Fibroblast of skin of right quadriceps (primary cell): ENCODE data around the gene OAS3.
A peak's percentile ranks its signal among the peaks of the same experiment; 100 is the strongest.
"Not testable (repeated sequence)": the region's sequence is repeated elsewhere in the genome, so short reads cannot be mapped to it uniquely, and the experiment has no call there.

Source experiments
- DNase-seq: peaks from one replicate; pipeline ENCODE4 v3.0.0-alpha.2; 2013

The OAS3 gene, protein sequence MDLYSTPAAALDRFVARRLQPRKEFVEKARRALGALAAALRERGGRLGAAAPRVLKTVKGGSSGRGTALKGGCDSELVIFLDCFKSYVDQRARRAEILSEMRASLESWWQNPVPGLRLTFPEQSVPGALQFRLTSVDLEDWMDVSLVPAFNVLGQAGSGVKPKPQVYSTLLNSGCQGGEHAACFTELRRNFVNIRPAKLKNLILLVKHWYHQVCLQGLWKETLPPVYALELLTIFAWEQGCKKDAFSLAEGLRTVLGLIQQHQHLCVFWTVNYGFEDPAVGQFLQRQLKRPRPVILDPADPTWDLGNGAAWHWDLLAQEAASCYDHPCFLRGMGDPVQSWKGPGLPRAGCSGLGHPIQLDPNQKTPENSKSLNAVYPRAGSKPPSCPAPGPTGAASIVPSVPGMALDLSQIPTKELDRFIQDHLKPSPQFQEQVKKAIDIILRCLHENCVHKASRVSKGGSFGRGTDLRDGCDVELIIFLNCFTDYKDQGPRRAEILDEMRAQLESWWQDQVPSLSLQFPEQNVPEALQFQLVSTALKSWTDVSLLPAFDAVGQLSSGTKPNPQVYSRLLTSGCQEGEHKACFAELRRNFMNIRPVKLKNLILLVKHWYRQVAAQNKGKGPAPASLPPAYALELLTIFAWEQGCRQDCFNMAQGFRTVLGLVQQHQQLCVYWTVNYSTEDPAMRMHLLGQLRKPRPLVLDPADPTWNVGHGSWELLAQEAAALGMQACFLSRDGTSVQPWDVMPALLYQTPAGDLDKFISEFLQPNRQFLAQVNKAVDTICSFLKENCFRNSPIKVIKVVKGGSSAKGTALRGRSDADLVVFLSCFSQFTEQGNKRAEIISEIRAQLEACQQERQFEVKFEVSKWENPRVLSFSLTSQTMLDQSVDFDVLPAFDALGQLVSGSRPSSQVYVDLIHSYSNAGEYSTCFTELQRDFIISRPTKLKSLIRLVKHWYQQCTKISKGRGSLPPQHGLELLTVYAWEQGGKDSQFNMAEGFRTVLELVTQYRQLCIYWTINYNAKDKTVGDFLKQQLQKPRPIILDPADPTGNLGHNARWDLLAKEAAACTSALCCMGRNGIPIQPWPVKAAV

DNA sequence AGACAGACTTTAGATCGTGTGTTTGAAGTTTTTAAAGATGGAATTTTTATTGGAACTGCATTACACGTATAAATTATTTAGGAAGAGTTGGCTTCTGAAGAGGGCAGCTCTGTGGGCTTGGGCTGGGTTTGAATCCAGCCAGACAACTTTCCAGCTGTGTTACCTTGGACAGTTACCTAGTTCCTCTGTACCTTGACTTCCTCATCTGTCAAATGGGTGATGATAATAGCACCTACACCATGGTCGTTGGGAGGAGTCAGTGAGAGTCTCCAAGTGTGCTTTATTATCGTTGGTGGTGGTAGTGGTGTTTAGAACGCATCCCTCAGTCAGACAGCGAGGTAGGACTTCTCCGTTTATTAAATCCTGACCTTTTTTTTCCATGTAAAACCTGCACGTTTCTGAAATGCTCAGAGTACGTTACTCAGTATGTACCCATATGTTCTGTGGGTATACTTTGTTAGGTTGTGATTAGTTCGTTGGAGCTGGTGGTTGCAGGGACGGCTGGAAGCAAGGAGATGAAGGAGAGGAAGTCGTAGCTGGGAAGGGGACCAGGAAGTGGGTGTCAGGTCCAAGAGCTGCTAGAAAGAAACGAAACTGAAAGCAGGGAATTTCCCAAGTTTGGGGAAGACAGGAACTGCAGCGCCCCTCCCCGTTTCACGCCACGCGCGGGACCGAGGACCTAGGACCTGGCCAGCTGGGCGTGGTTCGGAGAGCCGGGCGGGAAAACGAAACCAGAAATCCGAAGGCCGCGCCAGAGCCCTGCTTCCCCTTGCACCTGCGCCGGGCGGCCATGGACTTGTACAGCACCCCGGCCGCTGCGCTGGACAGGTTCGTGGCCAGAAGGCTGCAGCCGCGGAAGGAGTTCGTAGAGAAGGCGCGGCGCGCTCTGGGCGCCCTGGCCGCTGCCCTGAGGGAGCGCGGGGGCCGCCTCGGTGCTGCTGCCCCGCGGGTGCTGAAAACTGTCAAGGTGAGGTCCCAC, at the start of gene OAS3:
TSS of gene OAS3 (plus strand) at position 734 of the 979 bp plus-strand sequence. CDS start at position 791, 57 bp downstream.
- DNase-seq, result peak; percentile 48

DNA sequence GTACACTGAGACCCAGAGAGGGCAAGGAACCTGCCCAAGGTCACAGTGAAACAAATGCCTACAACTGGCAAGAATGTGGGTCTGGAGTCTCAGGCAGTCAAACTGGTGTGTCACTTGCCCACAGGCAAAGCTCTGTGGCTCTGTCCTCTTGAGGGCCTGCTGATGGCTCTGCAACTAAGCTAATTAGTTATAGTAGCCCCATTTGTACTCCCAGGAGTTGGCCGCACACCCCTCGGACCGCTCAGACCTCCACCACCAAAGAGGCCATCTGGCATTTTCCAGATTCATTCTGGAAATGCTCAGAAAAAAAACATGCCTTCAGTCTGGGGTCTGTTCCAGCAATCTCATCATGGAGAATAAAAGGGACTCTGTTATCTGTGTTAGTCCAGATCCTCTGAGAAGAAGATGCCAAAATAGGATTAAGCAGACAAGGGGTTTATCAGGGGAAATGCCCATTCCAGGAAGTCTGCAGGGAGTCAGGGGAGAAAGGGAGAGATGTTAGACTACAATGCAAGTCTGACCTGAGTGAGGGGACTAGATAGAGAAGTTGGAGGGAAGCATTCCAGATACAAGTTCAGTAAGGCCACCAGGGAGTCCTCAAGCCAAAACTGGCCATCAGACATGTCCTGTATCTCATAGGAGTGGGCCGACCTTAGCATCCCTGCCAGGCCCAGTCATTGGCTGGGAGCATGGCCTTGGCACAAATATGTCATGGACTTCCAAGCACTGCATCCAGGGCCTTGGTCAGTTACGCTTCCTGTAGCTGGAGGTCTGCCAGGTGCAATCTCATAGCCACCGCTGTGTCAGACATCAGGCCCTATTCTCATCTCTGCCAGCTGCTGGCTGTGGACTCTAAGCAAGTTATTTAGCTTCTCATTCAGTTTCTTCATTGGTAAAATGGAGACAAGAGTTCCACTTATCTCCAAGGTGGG, 46.9 kb upstream of the OAS3 start:
- DNase-seq, result no peak

DNA sequence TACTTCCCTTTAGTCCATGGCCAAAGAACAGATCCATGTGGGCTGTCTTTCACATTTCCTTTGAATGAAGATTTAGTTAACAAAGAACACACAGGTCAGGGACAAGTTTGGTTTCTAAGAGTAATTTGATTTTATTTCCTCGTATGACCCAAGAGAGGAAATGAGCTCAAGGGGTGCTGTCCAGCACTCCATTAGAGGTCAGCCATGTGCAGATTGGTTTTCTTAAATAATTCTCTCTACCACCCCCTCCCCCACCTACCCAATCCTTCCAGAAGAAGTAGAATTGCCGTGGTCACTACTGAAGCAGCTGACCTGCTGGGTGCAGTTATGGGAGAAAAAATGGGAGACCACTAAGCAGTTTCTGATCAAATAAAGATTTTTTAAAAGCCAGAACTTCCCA, 45.4 kb upstream of the OAS3 start:
- no peak for DNase-seq

DNA sequence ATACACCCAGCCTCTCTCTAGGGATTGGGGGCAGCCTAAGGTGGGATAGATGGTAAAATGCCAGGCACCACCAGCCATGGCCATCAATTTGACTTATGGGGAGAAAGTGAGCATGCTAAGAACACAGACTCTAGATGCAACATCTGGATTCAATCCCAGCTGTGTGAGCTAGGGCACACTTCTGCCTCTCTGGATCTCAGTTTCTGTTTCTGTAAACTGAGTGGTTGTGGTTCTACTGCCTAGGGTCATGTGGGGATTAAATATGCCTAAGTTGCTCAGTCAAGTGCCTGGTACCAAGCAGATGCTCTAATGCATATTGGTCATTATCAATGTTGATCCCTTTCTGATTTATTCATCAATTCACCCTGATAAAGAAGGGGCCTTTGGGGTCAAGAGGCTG, 44.1 kb upstream of the OAS3 start:
- DNase-seq, result no peak

DNA sequence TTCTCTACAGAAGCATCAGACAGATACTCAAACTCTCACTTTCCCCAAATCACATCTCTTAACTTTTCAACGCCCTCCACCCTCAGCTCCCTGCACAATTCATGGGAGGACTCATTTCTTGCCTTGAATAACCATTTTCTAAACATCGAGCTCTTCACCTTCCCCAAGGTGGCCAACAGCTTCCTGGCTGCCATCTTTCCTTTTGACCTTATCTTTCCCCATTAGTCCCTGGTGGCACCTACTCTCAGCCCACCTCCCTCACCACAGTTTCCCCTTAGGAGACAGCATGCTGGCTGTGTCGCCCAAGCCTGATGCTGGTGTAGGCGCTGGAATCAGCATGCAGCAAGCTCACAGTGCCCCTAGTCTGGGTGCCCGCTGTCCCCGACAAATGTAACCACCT, 39.9 kb upstream of the OAS3 start:
- DNase-seq, result no peak

DNA sequence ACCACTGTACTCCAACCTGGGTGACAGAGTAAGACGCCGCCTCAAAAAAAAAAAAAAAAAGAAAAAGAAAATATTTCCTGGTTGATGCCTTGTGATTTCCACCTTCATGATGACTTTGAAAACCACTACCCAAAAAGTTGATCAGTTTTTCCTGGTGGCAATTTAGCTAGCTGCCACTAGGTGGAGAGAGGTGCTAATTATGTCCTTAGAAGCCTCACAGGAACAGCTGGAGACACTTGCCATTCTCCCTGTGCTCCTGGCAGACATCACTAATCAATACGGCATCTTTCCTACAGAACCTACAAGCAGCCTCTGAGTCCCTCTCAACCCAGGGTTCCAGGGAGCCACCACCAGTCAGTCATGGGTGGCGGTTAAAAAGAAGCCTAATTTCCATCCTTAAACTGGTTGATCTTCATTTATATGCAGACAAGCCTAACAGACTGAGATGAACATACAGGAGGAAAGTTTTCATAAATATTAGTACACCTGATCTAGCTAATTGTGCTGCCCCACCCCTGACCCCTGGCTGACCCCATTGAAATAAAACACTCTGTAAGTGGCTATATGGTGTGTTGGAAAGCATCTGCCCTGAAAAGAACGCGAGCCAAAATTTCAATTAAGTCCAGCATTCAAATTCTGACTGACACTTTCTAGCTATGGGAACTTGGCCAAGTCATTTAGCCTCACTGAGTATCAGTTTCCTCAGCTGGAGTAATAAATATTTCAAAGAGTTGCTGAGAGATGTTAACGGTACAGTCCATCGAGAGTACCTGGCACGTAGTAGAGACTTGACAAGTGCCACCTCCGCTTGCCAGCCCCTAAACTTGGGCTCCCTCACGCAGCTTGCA, 37.8 kb upstream of the OAS3 start:
- DNase-seq, result peak; percentile 21

DNA sequence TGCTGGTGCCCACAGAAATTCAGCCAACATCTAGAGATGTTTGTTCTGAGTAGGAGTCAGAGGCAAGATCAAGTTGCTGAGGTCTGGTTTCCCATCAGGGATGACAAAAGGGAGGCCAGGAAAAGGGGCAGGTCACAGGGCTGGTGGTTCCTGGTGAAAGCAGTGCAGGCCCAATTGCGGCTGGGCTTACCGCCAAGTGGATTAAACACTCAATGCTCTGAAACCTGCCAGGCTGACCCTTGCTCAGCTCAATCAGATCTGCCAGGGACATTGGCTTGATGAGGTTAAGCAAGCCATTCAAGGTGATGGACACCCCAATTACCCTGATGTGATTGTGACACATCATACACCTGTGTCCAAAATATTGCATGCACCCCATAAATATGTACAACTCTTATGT, 37.0 kb upstream of the OAS3 start:
- no peak for DNase-seq

DNA sequence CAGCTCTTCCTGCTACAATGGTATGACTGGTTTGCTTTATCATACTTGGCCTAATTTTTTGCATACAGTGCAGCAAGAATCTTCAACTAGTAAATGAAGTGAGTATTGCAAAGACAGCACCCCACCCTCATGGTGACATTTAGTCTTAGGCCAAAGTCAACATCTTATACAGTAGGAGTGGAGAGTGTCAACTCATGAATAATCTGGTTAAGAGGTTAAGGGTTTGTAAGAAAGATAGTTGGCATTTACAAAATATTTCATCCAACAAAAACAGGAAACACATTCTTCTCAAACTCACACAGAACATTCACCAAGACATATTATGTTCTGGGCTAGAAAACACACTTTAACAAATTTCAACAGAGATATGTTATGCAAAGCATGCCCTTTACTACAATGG, 33.7 kb upstream of the OAS3 start:
- DNase-seq, result peak; percentile 4

DNA sequence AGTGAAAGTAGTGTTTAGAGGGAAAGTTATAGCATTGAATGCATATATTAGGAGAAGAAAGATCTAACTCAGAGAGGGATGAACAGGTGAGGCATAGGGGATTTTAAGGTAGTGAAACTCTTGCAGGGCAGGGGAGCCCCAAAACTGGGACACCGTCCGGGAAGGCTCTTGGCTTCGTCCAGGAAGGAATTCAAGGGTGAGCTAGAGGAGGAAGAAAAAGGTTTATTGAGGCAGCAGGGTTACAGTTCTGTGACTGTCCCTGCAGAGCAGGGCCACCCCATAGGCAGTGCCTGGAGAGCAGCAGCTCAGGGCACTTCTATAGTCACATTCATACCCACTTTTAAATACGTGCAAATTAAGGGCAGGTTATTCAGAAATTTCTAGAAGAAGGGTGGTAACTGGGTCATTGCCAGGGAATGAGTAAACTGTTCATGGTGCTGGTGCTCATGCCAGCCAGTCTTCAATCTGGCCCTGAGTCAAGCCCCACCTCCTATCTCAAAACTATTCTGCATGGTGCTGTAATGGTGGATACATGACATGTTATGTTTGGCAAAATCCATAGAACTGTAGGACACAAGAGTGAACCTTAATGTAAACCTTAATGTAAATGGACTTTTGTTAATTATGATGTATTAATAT, 32.7 kb upstream of the OAS3 start:
- DNase-seq, result no peak

DNA sequence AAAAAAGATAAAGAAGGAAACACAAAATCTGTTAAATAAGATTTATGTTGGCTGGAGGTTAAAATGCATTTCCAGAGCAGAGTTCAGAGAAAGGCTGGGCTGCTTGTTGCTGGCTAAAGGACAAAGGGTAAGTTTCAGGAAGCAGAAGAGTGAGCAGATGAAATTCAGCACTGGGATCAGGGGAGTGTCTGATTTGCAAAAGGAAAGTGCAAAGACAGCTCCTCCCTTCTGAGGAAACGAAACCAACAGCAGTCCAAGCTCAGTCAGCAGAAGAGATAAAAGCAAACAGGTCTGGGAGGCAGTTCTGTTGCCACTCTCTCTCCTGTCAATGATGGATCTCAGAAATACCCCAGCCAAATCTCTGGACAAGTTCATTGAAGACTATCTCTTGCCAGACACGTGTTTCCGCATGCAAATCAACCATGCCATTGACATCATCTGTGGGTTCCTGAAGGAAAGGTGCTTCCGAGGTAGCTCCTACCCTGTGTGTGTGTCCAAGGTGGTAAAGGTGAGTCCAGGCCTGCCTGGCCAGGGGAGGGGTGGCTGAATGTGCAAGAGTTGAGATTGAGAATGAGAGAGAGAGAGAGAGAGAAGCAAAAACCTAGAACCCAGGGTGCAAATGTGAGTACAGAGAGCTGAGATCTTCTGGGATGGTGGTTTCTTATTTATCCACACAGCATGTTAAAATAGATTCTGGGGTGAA, 31.4 kb upstream of the OAS3 start, which contains the start of gene OAS1:
TSS of gene OAS1 (plus strand) at position 251 of the 703 bp plus-strand sequence. CDS start at position 329, 78 bp downstream.
- DNase-seq, result no peak

DNA sequence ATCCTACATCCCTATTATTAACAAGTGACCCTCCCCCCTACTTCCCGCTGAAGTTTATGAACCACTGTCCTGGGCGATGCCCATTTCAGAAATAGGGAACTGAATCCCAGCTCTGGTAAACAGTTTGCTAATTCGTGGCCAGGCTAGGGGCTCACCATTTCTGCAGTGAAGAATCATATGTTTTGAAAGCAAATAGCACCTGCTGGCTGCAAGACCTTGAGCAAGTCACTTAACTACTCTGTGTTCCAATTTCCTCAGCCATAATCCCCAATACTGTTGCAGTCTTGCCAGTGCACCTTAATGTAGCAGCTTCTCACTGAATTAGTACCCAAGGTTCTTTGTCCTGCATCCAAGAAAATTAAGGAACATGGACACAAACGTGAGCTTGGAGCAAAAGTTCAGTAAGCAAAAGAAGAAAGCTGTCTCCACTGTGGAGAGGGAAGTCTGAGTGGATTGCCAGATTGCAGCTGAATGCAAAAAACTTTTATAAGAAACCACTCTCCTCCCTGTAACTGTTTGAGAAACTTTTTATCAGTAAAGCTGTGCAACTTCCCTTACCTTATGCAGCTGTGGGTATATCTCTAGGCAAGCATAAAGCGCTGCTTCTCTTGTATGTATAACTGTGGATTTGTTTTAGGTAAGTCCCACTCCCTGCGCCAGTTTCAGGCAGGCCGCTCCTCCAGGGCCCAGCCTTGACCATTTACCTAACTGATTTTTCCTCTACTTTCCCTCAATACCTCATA, 30.7 kb upstream of the OAS3 start:
- no peak for DNase-seq

DNA sequence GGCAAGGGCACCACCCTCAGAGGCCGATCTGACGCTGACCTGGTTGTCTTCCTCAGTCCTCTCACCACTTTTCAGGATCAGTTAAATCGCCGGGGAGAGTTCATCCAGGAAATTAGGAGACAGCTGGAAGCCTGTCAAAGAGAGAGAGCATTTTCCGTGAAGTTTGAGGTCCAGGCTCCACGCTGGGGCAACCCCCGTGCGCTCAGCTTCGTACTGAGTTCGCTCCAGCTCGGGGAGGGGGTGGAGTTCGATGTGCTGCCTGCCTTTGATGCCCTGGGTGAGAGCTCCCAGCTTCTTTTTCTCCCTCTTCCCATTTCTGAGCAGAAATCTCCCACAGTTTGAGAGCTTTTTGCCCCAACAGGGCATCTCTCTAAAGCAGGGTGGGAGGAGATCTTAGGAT, 29.7 kb upstream of the OAS3 start:
- DNase-seq, result no peak

DNA sequence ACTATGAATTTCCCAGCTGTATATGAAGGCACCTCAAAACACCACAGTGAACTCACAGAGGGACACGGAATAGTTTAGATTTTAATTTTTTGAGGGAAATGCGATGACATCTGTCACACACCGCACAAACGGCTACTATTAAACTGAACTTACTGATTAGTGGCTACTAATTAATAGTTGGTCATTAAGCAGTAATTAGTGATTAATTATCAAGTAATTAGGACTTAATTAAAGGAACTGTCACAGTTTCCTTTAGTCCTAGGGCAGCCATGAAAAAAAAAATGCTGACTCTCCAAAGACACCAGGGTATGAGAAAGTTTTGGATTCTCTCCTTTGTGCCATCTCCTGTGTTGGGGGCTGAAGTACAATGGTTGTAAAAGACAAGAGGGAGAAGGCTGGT, 28.6 kb upstream of the OAS3 start:
- DNase-seq, result no peak

DNA sequence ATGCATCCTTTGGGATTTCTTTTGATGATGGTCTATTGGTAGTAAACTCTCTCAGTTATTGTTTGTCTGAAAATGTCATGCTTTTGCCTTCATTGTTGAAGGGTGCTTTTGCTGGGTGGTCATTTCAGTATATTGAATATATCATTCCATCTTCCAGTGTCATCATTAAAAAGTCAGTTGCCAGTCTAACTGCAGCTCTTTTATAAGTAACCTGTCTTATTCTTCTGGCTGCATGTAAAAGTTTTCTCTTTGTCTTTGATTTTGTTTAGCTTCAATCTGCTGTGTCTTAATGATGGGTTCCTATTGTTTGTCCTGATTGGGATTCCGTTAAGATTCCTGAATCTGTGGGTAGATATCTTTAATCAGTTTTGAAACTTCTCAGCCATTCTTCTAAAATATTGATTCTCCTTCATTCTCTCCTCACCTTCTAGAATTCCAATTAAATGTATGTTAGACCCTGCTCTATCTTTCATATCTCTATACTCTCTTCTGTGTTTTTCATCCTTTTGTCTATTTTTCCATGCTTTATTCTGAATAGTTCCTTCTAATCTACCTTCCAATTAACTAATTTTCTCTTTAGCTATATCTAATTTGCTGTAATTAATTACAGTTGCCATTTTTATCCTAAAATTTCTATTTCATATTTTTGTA, 25.1 kb upstream of the OAS3 start:
- no peak for DNase-seq

DNA sequence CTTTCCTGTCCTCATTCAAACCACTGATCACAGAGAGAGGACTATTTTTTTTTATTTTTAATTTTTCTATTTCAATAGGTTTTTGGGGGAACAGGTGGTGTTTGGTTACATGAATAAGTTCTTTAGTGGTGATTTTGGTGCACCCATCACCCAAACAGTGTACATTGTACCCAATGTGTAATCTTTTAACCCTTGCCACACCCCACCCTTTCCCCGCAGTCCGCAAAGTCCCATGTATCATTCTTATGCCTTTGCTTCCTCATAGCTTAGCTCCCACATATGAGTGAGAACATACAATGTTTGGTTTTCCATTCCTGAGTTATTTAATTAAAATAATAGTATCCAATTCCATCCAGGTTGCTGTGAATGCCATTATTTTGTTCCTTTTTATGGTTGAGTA, 24.4 kb upstream of the OAS3 start:
- DNase-seq, result not testable (repeated sequence)

DNA sequence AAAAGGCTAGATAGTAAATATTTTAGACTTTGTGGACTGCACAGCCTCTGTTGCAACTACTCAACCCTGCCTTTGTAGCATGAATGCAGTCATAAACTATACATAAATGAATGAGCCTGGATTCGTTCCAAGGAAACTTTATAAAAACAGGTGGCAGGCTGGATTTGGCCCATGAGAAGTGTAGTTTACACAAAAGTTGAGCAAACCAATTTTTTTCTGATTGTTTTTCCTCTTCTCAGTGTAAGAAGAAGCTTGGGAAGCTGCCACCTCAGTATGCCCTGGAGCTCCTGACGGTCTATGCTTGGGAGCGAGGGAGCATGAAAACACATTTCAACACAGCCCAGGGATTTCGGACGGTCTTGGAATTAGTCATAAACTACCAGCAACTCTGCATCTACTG, 22.0 kb upstream of the OAS3 start:
- DNase-seq, result no peak

DNA sequence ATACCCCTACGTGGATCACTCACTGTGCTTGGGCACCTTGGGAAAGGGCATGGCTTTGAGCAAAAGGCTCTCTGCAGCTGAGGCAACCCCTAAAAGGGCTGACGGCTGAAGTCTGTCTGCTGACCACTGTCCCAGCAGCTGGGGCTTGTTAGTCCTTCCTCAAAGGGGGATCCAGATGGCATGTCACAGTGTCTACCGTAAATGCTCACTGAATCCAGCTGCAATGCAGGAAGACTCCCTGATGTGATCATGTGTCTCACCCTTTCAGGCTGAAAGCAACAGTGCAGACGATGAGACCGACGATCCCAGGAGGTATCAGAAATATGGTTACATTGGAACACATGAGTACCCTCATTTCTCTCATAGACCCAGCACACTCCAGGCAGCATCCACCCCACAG, 19.2 kb upstream of the OAS3 start:
- no peak for DNase-seq

DNA sequence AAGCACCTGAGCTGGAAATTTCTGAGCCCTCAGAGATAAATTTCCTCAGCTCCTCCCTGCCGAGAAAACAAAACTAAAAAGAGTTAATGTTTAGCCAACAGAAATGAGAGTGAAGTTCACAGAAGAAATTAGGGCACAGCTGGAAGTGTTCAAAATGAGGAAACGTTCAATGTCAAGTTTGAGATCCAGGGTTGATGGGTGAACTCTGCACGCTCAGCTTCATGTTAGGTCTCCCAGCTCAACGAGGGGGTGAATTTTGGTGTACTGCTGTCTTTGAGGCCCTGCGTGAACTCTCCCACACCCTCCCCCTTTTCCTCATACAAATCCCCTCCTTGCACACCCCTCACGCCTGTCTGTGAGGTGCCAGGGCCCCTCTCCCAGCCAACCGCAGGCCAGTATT, 13.3 kb upstream of the OAS3 start:
- no peak for DNase-seq
